Left lung (tissue), 10 donors: ENCODE results near the gene QPRT. TPM values are rescaled to one million over a fixed set of nuclear protein-coding genes. Genes with fewer than 3 reads are reported as not detected.

Experiments used
- ATAC-seq: fragments of 200-7000 bp; cut with Tn5 transposase; one replicate; pipeline ENCODE4 v1.9.1; 2020; ENCODE audit warnings: moderate library complexity
- DNase-seq, 4 donors: peaks; one replicate each; pipeline ENCODE4 v3.0.0-alpha.2; 2013 to 2020
- H3K27ac ChIP-seq, 2 donors: fragments of 200-600 bp; sonication (generic) in 1 of 2; one replicate each; pipeline versions ENCODE4 v1.5.0 to v1.8.0; 2020 to 2021
- H3K27me3 ChIP-seq, 2 donors: fragments of 200-600 bp; sonication (generic) in 1 of 2; one replicate each; pipeline versions ENCODE4 v1.5.0 to v1.8.0; 2020 to 2021
- H3K36me3 ChIP-seq, 2 donors: fragments of 200-600 bp; sonication (generic) in 1 of 2; one replicate each; pipeline versions ENCODE4 v1.5.0 to v1.8.0; 2020 to 2021
- H3K4me1 ChIP-seq, 2 donors: fragments of 200-600 bp; one replicate each; pipeline ENCODE4 v1.8.0; 2021
- H3K4me3 ChIP-seq, 2 donors: fragments of 200-600 bp; sonication (generic) in 1 of 2; one replicate each; pipeline versions ENCODE4 v1.5.0 to v1.8.0; 2020 to 2021; ENCODE audit warnings: mild to moderate bottlenecking in 1 of 2
- H3K9me3 ChIP-seq, 2 donors: fragments of 200-600 bp; sonication (generic) in 1 of 2; one replicate each; pipeline versions ENCODE4 v1.5.0 to v1.8.0; 2020 to 2021
- CTCF ChIP-seq, 2 donors: fragments of 200-600 bp; sonication (generic) in 1 of 2; IDR thresholded peaks; one replicate each; pipeline versions ENCODE4 v1.5.0 to v1.8.0; 2021; ENCODE audit warnings: antibody characterized with exemption in 2 of 2
- intact Hi-C, 2 donors: fragments of 100-400 bp; cut with DNase I; formaldehyde crosslinking; loops; one replicate each; pipeline versions ENCODE4 v1.11.2 to v1.14.2; 2022
- polyA plus RNA-seq, 6 donors: library from polyadenylated mRNA; unstranded; fragments of 120-200 nt; gene quantifications; one replicate each; pipeline ENCODE4 v1.2.1, GENCODE V29; 2013; ENCODE audit not compliant: insufficient read length in 6 of 6
- total RNA-seq, 2 donors: library from RNA; stranded (reverse); fragmentation: NEBNext Ultra II Directional; extraction: Animal tissue kit (Norgen Biotek cat#: 25700); gene quantifications; one replicate each; pipeline ENCODE4 v1.2.1, GENCODE V29; 2021
- donor health status: DM: no; HTN: yes; CAD: no.
- donor health status: DM: no; HTN: no; CAD: no.

The QPRT gene
- total and polyA plus RNA-seq, 8 donors = 21.9 to 58.8 (median 52.1) TPM

GRCh38 chr16:29641561-29641960 lies 37.4 kb upstream of the QPRT start:
- H3K4me3 ChIP-seq = no peak overlapping the region
- no peaks in the 10 kb centered on the region for H3K27me3 ChIP-seq
- no peak for TF ChIP-seq CTCF (IDR thresholded peaks at IDR 0.05)
- H3K27ac ChIP-seq = no peak overlapping the region
- peaks cover 0 to 22% of the 10 kb centered on the region in 2 donors for H3K4me1 ChIP-seq
- H3K9me3 ChIP-seq = no peaks in the 10 kb centered on the region
- intact Hi-C loops = no loop called here
- ATAC-seq (no peak), DNase-seq (no peak)
- no peaks in the 10 kb centered on the region for H3K36me3 ChIP-seq

- H3K36me3 ChIP-seq = no peaks in the 10 kb centered on the region
- no peak overlapping the region for H3K27ac ChIP-seq
- H3K4me1 ChIP-seq = peaks cover 0 to 22% of the 10 kb centered on the region in 2 donors
- intact Hi-C loops = no loop called here
- no peak overlapping the region for H3K4me3 ChIP-seq
- no peak for TF ChIP-seq CTCF (IDR thresholded peaks at IDR 0.05)
- no peaks in the 10 kb centered on the region for H3K27me3 ChIP-seq
- H3K9me3 ChIP-seq = no peaks in the 10 kb centered on the region
- no peak for DNase-seq
- no peak for ATAC-seq
These were observed 35.4 kb upstream of the QPRT start for GRCh38 chr16:29643596-29643995.

- TF ChIP-seq CTCF (IDR thresholded peaks at IDR 0.05) = no peak
- Histone ChIP-seq H3K36me3 (no peaks in the 10 kb centered on the region), H3K27ac (peak overlapping the region in 1 of 2 donors; percentile 57), H3K4me1 (peaks cover 0 to 28% of the 10 kb centered on the region in 2 donors), H3K9me3 (no peaks in the 10 kb centered on the region), H3K4me3 (no peak overlapping the region), H3K27me3 (no peaks in the 10 kb centered on the region)
- ATAC-seq (peak; percentile 62), DNase-seq (no peak)
- intact Hi-C loops = no loop called here
These were observed 34.6 kb upstream of the QPRT start for GRCh38 chr16:29644338-29644857.

GRCh38 chr16:29644973-29645693 lies 33.8 kb upstream of the QPRT start:
- Histone ChIP-seq H3K4me1 (peaks cover 0 to 34% of the 10 kb centered on the region in 2 donors), H3K36me3 (no peaks in the 10 kb centered on the region), H3K4me3 (no peak overlapping the region), H3K9me3 (no peaks in the 10 kb centered on the region), H3K27ac (peak overlapping the region in 1 of 2 donors; percentile 57), H3K27me3 (no peaks in the 10 kb centered on the region)
- no peak for TF ChIP-seq CTCF (IDR thresholded peaks at IDR 0.05)
- intact Hi-C loops = no loop called here
- no peak for DNase-seq
- peak; percentile 29 for ATAC-seq

- DNase-seq = no peak
- Histone ChIP-seq H3K4me3 (no peak overlapping the region), H3K27me3 (no peaks in the 10 kb centered on the region), H3K27ac (peak overlapping the region in 1 of 2 donors; percentile 57), H3K36me3 (no peaks in the 10 kb centered on the region), H3K4me1 (peaks cover 0 to 32% of the 10 kb centered on the region in 2 donors), H3K9me3 (no peaks in the 10 kb centered on the region)
- intact Hi-C loops = no loop called here
- ATAC-seq = peak; percentile 33
- no peak for TF ChIP-seq CTCF (IDR thresholded peaks at IDR 0.05)
These were observed 33.2 kb upstream of the QPRT start for GRCh38 chr16:29645694-29646187.
